HG03159 (cell line): ENCODE measurements around the gene WDR70.
"Not testable (repeated sequence)": the region's sequence is repeated elsewhere in the genome, so short reads cannot be mapped to it uniquely, and the experiment has no call there.

Experiments used
- ATAC-seq: cut with Tn5 transposase; IDR thresholded peaks from one replicate; pipeline ENCODE4 v1.9.1; 2021; ENCODE audit warnings: mild to moderate bottlenecking, moderate library complexity; ENCODE audit not compliant: unreplicated experiment

WDR70 gene

DNA sequence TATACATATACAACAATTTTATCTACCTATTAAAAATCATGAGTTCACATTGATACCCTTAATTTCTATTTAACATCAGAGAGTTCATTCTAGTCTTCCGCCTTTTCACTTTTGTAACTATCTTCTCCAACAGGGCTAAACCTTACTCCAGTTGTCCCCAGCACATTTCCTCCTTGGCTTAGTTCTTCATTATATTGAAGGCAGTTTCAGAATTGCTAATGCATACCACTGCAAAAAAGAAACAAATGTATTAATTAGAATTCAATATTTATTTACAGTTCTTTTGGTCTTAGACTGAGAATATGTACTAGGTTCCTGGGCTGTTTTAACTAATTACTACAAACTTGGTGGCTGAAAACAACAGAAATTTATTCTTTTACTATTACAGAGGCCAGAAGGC is 132.5 kb downstream of the WDR70 start:
- no peak for ATAC-seq

DNA sequence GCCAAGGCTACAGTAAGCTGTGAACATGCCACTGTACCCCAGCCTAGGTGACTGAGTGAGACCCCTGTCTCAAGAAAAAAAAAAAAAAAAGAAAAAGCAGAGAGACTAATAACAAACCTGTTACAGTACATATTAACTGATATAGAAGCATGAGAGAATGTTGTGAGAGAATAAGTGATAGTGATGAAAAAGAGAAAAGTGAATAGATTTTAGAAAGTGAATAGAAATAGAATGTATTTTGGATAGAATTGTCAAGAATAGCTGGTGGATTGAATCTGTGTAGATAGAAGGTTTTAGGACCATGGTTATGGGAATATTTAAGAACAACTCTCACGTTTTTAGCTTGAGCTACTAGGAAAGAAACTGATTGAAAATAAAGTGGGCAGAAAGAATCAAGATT is 135.8 kb downstream of the WDR70 start:
- ATAC-seq: no peak

DNA sequence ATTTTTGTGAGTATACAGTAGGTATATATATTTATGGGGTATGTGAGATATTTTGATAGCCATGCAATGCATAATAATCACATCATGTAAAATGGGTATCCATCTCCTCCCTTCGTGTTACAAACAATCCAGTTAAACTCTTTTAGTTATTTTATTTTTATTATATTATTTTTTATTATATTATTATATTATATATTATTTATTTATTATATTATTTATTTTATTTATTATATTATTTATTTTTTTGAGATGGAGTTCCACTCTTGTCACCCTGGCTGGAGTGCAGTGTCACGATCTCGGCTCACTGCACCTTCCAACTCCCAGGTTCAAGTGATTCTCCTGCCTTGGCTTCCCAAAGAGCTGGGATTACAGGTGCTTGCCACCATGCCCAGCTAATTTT is 138.6 kb downstream of the WDR70 start:
- ATAC-seq: no peak

DNA sequence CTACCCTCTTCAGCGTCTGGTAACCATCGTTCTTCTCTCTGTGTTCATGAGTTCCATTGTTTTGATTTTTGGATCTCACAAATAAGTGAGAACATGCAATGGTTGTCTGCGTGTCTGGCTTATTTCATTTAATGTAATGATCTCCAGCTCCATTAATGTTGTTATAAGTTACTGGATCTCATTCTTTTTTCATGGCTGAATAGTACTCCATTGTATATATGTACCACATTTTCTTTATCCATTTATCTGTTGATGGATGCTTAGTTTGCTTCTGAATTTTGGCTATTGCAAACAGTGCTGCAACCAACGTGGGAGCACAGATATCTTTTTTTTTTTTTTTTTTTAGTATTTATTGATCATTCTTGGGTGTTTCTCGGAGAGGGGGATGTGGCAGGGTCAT is 139.2 kb downstream of the WDR70 start:
- not testable (repeated sequence) for ATAC-seq

DNA sequence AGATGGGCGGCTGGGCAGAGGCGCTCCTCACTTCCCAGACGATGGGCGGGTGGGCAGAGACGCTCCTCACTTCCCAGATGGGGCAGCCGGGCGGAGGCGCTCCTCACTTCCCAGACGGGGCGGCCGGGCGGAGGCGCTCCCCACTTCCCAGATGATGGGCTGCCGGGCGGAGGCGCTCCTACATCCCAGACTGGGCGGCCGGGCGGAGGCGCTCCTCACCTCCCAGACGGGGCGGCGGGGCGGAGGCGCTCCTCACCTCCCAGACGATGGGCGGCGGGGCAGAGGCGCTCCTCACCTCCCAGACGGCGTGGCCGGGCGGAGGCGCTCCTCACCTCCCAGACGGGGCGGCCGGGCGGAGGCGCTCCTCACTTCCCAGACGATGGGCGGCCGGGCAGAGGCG is 140.2 kb downstream of the WDR70 start:
- ATAC-seq: no peak

DNA sequence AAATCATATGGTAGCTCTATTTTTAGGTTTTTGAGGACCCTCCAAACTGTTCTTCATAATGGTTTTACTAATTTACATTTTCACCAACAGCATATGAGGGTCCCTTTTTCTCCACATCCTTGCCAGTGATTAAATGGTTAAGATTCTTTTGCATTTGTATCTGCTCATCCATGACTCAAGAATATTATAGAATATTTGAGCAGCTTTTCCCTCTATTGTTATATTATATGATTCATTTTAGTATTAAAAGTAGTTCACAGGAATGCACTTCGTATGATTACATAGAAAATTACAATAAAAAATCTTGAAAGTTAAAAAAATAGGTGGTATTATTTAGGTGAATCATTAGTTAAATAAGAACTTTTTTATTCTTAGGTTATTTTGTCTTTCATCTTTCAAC is 140.7 kb downstream of the WDR70 start:
- ATAC-seq: no peak

DNA sequence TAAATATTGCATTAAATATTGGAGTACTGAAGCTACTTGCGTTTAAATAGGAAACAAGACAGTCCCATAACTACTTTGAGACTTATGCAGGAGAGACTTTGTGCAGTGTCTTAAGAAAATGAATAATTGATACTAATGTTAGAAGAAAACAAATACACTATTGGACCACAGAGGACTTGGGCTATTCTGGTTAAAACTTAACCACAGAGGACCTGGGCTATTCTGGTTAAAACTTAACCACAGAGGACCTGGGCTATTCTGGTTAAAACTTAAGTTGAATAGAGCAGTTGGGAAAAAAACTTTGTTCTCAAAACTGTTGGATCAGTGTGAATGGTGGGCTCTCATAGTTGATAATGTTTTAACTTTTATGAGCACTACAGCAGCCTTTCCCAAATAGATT is 141.7 kb downstream of the WDR70 start:
- ATAC-seq: no peak

DNA sequence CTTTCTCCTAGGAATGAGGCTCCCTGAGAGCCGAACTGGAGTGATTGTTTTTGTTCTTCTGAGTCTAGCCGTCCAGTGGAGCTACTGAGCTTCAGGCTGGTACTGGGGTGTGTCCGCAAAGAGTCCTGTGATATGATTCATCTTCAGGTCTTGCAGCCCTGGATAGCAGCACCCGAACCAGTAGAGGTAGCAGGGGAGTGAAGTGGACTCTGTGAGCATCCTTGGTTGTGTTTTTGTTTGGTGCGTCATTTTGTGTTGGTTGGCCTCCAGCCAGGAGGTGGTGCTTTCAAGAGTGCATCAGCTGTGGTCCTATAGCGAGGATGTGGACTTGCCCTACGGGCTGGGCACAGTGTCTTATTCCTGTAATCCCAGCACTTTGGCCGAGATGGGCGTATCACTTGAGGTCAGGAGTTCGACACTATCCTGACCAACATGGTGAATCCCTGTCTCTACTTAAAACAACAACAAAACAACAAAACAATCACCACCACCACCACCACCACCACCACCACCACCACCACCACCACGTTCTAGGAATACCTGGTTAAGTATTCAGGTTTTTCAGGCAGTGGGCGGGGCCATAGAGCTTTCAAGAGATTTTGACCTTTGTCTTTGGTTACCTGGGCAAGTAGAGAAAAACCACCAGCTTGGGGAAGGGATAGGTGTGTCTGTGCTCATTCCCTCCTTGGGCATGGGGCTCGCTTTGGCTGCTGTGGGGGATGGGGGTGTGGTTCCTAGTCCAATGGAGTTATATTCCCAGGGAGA is 154.0 kb downstream of the WDR70 start:
- no peak for ATAC-seq

DNA sequence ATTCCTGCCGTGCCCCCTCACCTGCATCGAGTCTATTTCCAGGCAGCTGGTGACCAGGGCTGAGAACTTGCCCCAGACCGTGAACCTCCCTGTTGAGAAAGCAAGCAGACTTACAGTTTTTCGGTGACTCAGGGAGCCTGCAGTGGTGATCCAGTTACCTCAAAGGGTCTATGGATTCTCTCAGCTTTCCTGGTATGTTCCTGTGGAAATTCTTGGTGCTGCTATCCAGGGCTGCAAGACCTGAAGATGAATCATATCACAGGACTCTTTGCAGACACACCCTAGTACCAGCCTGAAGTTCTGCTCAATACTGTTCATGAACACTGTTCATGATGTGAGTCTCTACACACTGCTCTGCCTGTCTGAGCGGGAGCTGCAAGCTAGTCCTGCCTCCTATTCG is 154.7 kb downstream of the WDR70 start:
- no peak for ATAC-seq

DNA sequence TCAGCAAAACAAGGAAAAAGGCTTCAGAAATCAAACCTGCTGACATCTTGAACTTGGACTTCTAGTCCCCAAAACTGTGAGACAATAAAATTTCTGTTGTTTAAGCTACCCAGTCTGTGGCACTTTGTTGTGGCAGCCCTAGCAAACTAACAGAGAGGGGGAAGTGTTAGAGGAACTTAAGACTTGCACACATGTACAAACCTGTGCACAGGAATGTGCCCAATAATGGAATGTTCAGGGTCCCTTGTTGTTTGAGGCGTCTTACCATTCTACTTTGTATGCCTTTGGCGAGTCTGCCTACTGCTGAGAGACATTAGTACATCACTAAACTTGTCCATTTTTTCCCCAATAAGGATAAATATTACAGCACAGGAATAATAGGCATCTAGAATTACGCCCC is 160.3 kb downstream of the WDR70 start:
- no peak for ATAC-seq

DNA sequence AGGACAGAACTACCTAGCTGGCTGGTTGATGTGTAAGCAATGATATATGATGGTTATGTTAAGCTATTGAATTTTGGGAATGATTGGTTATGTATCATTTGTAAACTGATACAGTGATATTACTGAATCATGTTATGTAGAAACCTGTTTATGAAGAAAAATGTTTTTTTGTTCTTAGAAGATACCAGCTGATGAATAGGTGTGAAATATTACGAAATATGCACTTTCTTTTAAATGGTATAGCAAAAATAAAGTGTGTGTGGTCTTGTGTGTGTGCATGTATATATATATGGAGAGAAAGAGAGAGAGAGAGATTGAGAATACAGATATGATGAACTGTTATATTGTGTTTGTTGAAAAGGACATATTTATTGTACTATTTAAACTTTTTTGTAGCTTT is 164.1 kb downstream of the WDR70 start:
- ATAC-seq: no peak

DNA sequence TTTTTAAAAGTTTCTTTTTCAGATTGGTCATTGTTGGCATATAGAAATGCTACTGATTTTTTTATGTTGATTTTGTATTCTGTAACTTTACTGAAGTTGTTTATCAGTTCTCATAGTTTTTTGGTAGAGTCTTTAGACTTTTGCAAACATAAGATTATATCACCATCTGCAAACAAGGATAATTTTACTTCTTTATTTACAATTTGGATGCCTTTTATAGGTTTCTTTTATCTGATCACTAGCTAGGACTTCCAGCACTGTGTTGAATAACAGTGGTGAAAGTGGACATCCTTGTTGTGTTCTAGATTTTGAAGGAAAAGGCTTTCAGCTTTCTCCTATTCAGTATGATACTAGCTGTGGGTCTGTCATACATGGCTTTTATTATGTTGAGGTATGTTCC is 170.3 kb downstream of the WDR70 start:
- ATAC-seq: no peak

DNA sequence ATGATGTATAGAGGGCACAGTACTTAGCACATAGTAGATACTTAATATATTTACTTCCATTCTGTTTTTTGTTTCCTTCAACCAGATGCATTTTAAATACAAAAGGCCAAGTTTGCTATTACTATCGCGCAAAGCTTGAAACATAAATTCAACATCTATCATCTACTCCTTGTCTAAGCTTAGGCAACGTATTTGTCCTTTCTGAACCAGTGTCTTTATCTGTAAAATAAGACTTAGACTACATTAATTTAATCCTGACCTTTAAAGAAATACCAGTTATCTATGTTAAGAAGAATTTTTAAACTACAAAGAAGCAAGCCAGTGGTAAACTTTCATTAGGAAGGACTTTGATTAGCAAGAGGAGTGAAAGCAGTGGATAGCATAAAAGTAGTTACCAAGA is 173.0 kb downstream of the WDR70 start:
- no peak for ATAC-seq

DNA sequence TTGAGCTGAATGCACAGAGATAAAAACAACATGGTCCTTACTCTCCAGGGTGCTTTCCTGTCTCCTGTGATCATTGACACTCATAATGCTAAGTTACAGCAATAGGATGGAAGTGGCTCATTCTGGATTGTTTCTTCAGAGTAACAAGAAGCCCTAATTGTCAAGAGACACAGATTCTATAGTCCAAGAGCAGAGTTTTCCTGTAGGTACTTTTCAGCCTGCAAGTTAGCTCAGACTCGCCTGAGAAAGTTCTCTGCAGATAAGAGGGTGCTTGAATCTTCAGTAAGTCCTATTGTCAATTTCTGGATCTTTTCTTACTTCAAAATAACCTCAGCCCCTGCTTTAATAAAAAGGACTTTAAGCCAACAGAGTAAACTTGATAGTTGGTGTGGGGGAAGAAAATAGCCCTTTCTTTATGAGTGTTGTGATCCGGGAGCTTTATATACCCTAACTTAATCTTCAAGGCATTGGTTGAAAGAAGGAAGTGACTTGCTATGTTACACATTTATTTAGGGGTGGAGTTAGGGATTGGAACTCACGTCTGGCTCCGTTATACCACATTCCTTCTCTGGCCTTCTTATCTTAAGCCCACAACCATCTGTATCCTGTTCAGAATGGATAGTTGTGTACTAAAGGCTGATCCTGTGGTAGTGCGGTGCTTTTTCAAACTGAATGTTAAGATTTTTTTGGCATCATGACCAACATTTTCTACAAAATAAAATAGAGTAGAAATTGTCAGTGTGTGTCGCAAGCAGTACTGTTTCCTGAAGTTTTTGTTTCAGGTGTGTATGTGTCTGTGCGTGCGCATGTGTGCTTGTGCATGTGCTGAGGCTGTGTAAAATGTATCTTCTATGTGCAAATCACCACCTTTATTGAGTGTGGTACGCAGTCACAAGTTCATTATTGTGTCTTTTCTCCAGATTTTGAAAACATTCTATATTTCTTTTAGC is 173.9 kb downstream of the WDR70 start:
- ATAC-seq: no peak

DNA sequence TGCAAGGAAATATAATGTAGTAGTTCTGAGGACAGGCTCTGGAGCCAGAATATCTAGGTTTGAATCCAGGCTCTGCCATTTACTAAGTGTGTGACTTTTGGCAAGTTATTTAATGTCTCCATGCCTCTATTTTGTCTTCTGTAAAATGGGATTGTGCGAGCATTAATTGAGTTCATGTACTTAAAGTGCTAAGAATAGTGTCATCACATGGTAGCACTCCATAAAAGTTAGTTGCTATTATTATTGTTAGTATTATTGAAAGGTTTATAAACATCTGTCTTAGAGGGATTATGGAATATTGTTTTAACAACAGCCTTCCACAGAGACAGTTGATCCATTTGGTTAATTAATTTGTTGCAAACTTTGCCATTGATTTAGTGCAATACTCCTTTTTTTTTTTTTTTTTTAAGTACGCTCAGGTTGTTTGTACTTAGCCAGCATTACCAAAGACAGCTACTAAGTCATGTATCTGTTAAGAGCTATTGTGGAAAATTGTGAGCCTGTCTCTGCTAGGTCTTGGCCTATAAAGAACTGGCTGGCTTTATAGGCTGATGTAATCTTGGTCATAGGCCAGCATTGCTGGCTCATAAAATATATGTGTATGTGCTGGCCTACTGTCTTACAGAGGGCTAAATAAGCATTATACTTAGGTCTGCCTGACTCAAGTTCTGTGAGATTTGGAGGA is 174.7 kb downstream of the WDR70 start:
- ATAC-seq: no peak

DNA sequence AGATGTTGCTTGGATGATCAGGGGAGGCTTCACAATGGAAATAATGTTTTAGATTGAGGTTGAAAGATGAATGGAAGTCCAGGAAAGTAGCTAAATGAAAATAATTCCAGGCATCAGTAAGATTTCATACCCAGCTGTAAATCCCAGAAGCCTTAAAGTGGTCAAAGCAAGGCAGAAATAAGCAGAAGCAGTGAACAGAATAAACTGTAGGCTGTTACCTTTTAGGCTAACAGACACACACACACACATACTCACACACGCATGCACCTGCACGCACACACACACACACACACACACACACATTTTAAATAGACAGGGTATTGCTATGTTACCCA is 175.3 kb downstream of the WDR70 start:
- no peak for ATAC-seq

DNA sequence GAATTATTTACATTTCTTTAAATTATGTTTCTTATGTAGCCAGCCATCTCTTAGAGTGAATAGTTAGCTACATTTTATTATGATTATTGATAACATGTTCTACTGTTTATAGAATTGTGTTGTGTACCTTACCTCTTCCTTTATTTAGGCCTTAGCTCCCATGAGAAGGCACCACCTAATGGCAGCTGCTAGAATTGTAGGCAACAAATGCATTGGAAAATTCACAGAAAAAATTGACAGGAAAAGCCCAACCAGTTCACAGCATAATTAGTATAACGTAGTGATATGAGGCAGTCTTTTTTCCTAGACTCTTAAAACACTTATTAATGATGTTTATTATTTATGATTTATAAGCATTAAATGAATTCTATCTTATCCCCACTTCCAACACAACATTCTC is 175.8 kb downstream of the WDR70 start:
- ATAC-seq: no peak

DNA sequence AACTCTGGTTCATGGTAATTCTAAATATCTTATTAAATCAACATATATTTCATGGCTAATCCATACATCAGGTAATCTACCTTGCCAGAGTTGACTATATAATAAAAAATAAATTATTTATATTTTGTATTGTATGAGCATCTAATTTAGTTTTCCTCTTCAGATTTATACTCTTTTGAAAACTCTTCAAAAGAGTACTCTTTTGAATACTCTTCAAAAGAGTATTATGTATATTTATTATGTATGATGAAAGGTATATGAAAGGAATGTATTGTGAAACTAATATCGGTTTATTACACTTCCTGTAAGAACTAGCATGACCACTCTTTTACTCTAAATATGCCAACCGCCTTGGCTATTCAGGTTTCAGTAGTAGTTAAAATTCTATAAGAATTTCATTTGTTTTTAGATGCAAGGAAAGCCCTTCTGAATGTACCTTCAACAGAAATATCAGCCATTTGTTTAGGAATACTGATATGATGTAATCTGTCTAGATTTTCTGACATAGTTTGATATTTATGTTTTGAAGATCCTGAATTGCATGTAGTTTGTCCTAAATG is 178.7 kb downstream of the WDR70 start:
- ATAC-seq: no peak

DNA sequence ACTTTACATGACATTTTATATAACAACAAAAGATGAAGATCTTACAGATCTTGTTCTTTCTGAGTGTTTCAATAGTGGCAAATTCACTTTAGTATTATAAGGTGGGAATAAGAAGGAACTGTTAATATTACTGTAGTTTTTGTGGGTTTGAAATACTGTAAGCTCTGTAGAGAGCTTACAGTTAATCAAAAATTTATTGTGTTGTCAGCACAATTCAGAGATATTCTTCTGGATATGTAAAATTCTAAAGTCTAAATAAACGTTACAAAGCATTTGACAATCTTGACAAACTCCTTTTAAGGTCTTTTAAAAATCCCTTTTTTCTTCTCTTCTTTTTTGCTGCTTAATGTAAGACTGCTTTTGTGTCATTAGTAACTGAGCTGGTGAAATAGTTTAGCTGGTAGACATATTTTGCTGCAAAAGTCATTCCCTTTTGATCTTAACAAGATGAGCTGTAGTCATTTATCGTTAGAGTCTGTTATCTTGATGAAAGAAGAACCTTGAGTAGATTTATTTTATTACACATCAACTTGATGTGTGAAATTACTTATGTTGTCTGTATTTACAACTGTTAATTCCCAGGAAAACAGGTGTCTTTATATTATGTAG is 186.0 kb downstream of the WDR70 start:
- ATAC-seq: no peak

DNA sequence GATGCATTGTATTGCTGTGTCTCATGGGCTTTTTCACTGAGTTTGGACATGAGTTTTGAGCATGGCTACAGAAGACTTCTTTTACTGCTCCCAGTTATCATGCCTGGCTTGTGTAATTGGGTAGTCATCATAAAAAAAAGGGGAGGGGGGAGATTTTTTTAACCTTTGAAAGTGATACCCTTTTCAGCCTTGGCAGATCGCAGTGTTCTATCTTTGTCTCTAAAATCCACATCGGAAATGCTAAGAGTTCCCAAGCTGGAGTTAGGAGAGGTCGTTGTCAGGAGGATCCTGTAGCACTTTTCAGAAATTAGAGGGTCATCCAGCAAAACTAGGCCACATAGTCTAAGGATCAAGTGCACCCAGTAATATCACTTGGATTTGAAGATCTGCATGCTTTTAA is 188.4 kb downstream of the WDR70 start:
- no peak for ATAC-seq
